ENCODE results near the gene ALG5.

DNA sequence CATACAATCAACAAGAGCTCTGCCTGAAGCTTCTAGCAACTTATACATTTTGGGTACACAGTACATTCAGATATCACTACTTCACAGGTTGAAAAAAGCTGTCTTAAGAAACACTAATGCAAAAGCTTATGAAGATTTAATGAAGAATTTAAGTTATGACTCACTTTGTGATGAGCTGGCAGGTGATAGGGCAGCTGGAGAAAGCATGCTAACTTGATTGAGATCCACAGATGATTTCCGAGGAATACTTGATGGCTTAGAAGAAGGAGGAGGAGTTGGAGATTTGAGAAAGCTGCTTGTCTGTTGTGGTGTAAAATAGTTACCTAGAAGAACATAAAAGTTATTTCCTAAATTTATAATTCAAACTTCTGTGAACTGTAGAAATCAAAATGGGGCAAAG, 24.7 kb upstream of the ALG5 start:
- TF ChIP-seq POLR2A (IDR thresholded peaks at IDR 0.05; ENCODE audit: borderline replicate concordance, extremely low read depth, insufficient read depth, insufficient read length) (no peak), EZH2 (IDR thresholded peaks at IDR 0.05) (no peak), JUND (IDR thresholded peaks at IDR 0.05) (no peak), ELF1 (IDR thresholded peaks at IDR 0.05; ENCODE audit: borderline replicate concordance, low read depth) (no peak)
